ENCODE results near the gene ACLY. TPM values are rescaled to one million over a fixed set of nuclear protein-coding genes. Genes with fewer than 3 reads are reported as not detected.

ACLY gene
- total RNA-seq, 1 donor from 2014 or later, result 241 TPM

DNA sequence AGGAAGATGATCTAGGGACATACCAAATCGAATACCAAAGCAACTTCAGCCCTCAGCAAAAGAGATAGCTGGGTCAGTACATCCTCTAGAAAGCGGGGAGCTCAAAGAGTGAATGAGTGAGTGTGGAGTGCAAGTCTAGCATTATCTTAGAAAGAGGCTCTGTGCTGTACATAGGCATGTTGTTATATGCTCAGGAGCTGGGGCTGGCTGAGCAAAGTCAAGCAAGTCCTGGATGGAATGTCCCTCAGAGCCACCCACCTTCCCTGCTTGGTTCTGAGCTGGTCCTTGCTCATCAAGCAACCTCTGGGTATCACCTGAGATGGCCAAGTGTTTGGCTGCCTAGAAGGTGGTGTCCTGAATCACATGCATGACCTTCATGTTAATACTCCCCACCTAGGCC, 48.7 kb downstream of the ACLY start:
- TF ChIP-seq, protein P1, sequence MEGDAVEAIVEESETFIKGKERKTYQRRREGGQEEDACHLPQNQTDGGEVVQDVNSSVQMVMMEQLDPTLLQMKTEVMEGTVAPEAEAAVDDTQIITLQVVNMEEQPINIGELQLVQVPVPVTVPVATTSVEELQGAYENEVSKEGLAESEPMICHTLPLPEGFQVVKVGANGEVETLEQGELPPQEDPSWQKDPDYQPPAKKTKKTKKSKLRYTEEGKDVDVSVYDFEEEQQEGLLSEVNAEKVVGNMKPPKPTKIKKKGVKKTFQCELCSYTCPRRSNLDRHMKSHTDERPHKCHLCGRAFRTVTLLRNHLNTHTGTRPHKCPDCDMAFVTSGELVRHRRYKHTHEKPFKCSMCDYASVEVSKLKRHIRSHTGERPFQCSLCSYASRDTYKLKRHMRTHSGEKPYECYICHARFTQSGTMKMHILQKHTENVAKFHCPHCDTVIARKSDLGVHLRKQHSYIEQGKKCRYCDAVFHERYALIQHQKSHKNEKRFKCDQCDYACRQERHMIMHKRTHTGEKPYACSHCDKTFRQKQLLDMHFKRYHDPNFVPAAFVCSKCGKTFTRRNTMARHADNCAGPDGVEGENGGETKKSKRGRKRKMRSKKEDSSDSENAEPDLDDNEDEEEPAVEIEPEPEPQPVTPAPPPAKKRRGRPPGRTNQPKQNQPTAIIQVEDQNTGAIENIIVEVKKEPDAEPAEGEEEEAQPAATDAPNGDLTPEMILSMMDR (IDR thresholded peaks at IDR 0.05; ENCODE audit: insufficient read depth, low read length, poor library complexity, severe bottlenecking), result no peak
- Histone ChIP-seq H3K4me3 (ENCODE audit: low read depth, low read length) (no peak overlapping the region), H3K27me3 (ENCODE audit: control insufficient read depth, insufficient read depth, low read length) (no peaks in the 10 kb centered on the region), H3K36me3 (ENCODE audit: control insufficient read depth, insufficient read depth, low read length) (peaks cover 7% of the 10 kb centered on the region)
- no peak for DNase-seq (ENCODE audit: low read depth)

DNA sequence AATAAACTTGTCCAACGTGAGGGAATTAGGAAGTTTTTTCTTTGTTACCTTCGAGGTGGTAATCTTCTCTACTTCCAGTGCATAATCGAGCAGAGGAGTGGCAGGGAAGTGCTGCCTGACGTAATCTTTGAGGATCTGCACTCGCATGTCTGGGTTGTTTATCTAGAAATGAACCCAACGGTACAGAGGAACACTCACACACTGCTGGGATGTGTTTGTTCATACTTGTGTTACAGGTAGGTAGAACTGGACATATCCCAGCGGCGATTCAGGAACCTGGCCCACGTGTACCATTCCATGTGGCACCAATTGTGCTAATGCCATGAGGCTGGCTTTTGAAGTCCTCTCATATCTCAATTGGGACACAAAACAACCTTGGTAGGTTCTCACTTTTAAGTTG, 49.3 kb downstream of the ACLY start:
- DNase-seq (ENCODE audit: low read depth), result no peak
- peaks cover 7% of the 10 kb centered on the region for H3K36me3 ChIP-seq (ENCODE audit: control insufficient read depth, insufficient read depth, low read length)
- TF ChIP-seq, protein P1 (IDR thresholded peaks at IDR 0.05; ENCODE audit: insufficient read depth, low read length, poor library complexity, severe bottlenecking), result no peak

DNA sequence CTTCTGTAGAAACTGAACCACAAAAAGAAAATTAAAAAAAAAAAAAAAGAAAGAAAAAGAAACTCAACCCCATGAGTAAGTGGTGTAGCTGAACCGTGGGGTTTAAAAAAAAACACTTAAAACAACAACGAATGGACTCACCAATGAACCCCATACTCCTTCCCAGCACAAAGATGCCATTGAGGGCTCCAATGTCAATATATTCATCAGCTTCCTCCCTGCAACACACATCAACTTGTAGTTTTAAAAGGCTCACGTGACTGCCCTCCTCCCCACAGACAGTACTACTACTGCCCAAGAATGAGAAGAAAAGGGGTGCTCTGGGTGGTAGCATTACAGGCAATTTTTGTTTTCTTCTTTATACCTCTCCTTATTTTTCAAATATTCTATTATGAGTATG, 50.2 kb downstream of the ACLY start:
- peaks cover 7% of the 10 kb centered on the region for H3K36me3 ChIP-seq (ENCODE audit: control insufficient read depth, insufficient read depth, low read length)
- DNase-seq (ENCODE audit: low read depth), result no peak
- H3K27me3 ChIP-seq (ENCODE audit: control insufficient read depth, insufficient read depth, low read length), result no peaks in the 10 kb centered on the region
- TF ChIP-seq, protein P1 (IDR thresholded peaks at IDR 0.05; ENCODE audit: insufficient read depth, low read length, poor library complexity, severe bottlenecking), result no peak
- H3K4me3 ChIP-seq (ENCODE audit: low read depth, low read length), result no peak overlapping the region

More for the DNA sequence above, 49.3 kb downstream of the ACLY start:
- H3K27me3 ChIP-seq (ENCODE audit: control insufficient read depth, insufficient read depth, low read length), result no peaks in the 10 kb centered on the region
- H3K4me3 ChIP-seq (ENCODE audit: low read depth, low read length), result no peak overlapping the region

DNA sequence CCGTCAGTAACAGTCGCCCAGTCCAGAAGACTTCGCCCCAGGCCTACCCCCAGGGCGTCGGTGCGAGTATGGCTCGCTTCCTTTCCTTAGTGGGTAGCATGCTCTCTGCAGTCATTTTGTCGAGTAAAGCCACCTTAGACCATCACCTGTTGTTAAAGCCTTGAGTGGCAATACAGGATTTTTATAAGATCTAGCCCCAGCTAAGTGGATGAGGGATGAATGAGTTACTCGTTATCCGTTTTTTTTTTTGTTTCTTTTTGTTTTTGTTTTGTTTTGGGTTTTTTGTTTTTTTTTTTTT, 53.2 kb downstream of the ACLY start:
- peak overlapping the region; percentile 28 for H3K4me3 ChIP-seq (ENCODE audit: low read depth, low read length)
- H3K36me3 ChIP-seq (ENCODE audit: control insufficient read depth, insufficient read depth, low read length), result peaks cover 2% of the 10 kb centered on the region
- TF ChIP-seq, protein P1 (IDR thresholded peaks at IDR 0.05; ENCODE audit: insufficient read depth, low read length, poor library complexity, severe bottlenecking), result no peak
- no peak for DNase-seq (ENCODE audit: low read depth)
- H3K27me3 ChIP-seq (ENCODE audit: control insufficient read depth, insufficient read depth, low read length), result no peaks in the 10 kb centered on the region

DNA sequence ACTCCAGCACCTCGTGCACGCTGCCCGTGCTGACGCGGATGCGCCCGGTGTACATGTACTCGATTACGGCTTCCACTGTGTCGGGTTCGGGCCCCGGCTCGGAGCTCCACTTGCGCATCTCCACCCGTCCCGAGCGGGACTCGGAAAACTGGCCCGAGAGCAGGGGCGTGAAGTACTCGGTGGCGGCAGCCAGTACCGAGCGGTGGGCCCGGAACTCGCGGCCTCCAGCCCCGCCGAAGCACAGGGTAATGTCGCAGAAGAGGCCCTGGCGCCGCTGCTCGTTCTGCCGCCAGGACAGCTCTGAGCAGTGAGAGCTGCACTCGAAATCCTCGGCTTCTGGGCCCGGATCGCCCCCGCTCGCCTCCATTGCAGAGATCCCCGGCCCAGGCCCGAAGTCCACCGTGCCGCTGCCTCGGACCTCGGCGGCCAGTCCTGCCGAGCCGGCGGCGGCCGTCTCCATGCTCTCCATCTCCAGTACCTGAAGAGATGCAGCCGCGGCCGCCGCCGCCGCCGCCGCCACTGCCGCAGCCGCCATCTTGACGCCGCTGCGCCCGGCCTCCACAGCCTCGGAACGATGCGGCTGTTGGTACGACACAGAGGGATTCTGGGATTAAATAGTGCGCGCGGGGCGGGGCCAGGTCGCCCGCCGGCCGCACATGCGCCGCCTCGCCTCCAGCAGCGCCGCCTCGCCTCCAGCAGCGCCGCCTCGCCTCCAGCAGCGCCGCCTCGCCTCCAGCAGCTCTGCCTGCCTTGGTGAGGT, 53.7 kb downstream of the ACLY start, which contains the start of gene KLHL11:
KLHL11 (minus strand) TSS at position 588 of the 760 bp plus-strand sequence; CDS start at position 535, 53 bp downstream.
- TF ChIP-seq, protein P1 (IDR thresholded peaks at IDR 0.05; ENCODE audit: insufficient read depth, low read length, poor library complexity, severe bottlenecking), result no peak
- no peaks in the 10 kb centered on the region for H3K36me3 ChIP-seq (ENCODE audit: control insufficient read depth, insufficient read depth, low read length)
- H3K27me3 ChIP-seq (ENCODE audit: control insufficient read depth, insufficient read depth, low read length), result no peaks in the 10 kb centered on the region
- H3K4me3 ChIP-seq (ENCODE audit: low read depth, low read length), result peak within 1 kb of the TSS; percentile 83
- DNase-seq (ENCODE audit: low read depth), result peak; percentile 49

DNA sequence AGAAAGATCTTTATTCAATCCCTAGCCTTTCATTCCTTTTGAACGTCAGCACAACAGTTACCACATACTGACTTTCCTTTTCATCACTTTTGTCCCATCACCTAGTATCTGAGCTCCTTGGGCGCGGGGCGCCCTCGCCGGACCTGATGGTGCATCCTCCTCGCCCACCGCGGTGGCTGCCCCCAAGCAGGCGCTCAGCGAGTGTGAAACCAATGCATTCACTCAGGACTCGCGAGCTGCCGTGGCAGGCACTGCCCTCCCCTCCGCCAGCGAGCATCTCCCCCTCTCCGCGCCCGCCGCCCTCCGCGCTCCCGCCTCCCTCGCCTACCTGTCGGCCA, 54.3 kb downstream of the ACLY start:
- TF ChIP-seq, protein P1 (IDR thresholded peaks at IDR 0.05; ENCODE audit: insufficient read depth, low read length, poor library complexity, severe bottlenecking), result no peak
- peak overlapping the region; percentile 83 for H3K4me3 ChIP-seq (ENCODE audit: low read depth, low read length)
- no peaks in the 10 kb centered on the region for H3K36me3 ChIP-seq (ENCODE audit: control insufficient read depth, insufficient read depth, low read length)
- DNase-seq (ENCODE audit: low read depth), result no peak
- H3K27me3 ChIP-seq (ENCODE audit: control insufficient read depth, insufficient read depth, low read length), result no peaks in the 10 kb centered on the region

Data from kidney epithelial cell (primary cell).